Uterus (tissue), 4 donors: ENCODE results near the gene DIP2A. TPM values are rescaled to one million over a fixed set of nuclear protein-coding genes. Genes with fewer than 3 reads are reported as not detected.

Experiments used
- DNase-seq, 2 donors: peaks; one replicate each; pipeline ENCODE4 v3.0.0-alpha.2; 2019 to 2020
- H3K27ac ChIP-seq, 2 donors: fragments of 200-600 bp; sonication (generic); 1 replicate in 1 of 2; 2 replicates in 1 of 2; pipeline ENCODE4 v1.5.1; 2016 to 2018
- H3K27me3 ChIP-seq, 2 donors: fragments of 200-600 bp; sonication (generic); one replicate each; pipeline ENCODE4 v1.5.1; 2018 to 2019; ENCODE audit warnings: control low read depth in 1 of 2
- H3K36me3 ChIP-seq, 2 donors: fragments of 200-600 bp; sonication (generic); one replicate each; pipeline ENCODE4 v1.5.1; 2019; ENCODE audit warnings: control low read depth in 1 of 2
- H3K4me1 ChIP-seq, 2 donors: fragments of 200-600 bp; sonication (generic); one replicate each; pipeline ENCODE4 v1.5.1; 2018 to 2019; ENCODE audit warnings: control low read depth in 1 of 2
- H3K4me3 ChIP-seq, 2 donors: fragments of 200-600 bp; sonication (generic); 1 replicate in 1 of 2; 2 replicates in 1 of 2; pipeline ENCODE4 v1.5.1; 2018 to 2019; ENCODE audit warnings: mild to moderate bottlenecking in 1 of 2
- H3K9me3 ChIP-seq, 2 donors: fragments of 200-600 bp; sonication (generic); one replicate each; pipeline ENCODE4 v1.5.1; 2019; ENCODE audit warnings: control low read depth in 1 of 2
- POLR2A ChIP-seq, 2 donors: fragments of 450-650 bp; IDR thresholded peaks; one replicate each; pipeline ENCODE4 v1.6.1; 2016; ENCODE audit warnings: antibody characterized with exemption in 2 of 2, mild to moderate bottlenecking in 1 of 2, moderate library complexity in 1 of 2
- intact Hi-C: fragments of 100-400 bp; cut with DNase I; formaldehyde crosslinking; loops from one replicate; pipeline ENCODE4 v1.15.1; 2023; ENCODE audit warnings: low total_unique reads
- total RNA-seq, 4 donors: library from RNA; depleted of rRNA in 3 of 4; stranded (reverse); fragments of >200 nt in 3 of 4; gene quantifications; one replicate each; pipeline versions ENCODE4 v1.1.0 to v1.2.4, GENCODE V29; 2014 to 2023
- TF ChIP-seq, protein P1 (sequence below), 4 experiments: fragments of 200-600 bp in 2 of 4; fragments of 450-650 bp in 2 of 4; sonication (generic) in 2 of 4; IDR thresholded peaks; one replicate each; pipeline ENCODE4 v1.5.1; 2016 to 2019; ENCODE audit warnings: antibody characterized with exemption in 4 of 4, mild to moderate bottlenecking in 2 of 4, moderate library complexity in 1 of 4
- donor health status: DM: yes; HTN: yes; CAD: no.

The DIP2A gene
- total RNA-seq, 4 donors from 2014 or later, result 51.0 to 56.3 (median 51.6) TPM

- TF ChIP-seq POLR2A (IDR thresholded peaks at IDR 0.05), result no peak
- TF ChIP-seq, protein P1, sequence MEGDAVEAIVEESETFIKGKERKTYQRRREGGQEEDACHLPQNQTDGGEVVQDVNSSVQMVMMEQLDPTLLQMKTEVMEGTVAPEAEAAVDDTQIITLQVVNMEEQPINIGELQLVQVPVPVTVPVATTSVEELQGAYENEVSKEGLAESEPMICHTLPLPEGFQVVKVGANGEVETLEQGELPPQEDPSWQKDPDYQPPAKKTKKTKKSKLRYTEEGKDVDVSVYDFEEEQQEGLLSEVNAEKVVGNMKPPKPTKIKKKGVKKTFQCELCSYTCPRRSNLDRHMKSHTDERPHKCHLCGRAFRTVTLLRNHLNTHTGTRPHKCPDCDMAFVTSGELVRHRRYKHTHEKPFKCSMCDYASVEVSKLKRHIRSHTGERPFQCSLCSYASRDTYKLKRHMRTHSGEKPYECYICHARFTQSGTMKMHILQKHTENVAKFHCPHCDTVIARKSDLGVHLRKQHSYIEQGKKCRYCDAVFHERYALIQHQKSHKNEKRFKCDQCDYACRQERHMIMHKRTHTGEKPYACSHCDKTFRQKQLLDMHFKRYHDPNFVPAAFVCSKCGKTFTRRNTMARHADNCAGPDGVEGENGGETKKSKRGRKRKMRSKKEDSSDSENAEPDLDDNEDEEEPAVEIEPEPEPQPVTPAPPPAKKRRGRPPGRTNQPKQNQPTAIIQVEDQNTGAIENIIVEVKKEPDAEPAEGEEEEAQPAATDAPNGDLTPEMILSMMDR (IDR thresholded peaks at IDR 0.05), result no peak
- H3K36me3 ChIP-seq, result no peaks in the 10 kb centered on the region
Observed at GRCh38 chr21:46423546-46424038, 35.1 kb upstream of the DIP2A start.

GRCh38 chr21:46424039-46424591 lies 34.6 kb upstream of the DIP2A start:
- no peaks in the 10 kb centered on the region for H3K4me1 ChIP-seq
- H3K27ac ChIP-seq, result no peak overlapping the region
- intact Hi-C loops, result no loop called here
- no peaks in the 10 kb centered on the region for H3K9me3 ChIP-seq
- H3K36me3 ChIP-seq, result no peaks in the 10 kb centered on the region
- H3K4me3 ChIP-seq, result no peak overlapping the region
- no peak for TF ChIP-seq POLR2A (IDR thresholded peaks at IDR 0.05)
- no peak for DNase-seq
- H3K27me3 ChIP-seq, result no peaks in the 10 kb centered on the region

More at GRCh38 chr21:46423546-46424038, 35.1 kb upstream of the DIP2A start:
- no peak overlapping the region for H3K27ac ChIP-seq
- DNase-seq, result no peak
- H3K4me1 ChIP-seq, result no peaks in the 10 kb centered on the region
- intact Hi-C loops, result no loop called here
- no peaks in the 10 kb centered on the region for H3K27me3 ChIP-seq
- no peak overlapping the region for H3K4me3 ChIP-seq
- no peaks in the 10 kb centered on the region for H3K9me3 ChIP-seq

DNA sequence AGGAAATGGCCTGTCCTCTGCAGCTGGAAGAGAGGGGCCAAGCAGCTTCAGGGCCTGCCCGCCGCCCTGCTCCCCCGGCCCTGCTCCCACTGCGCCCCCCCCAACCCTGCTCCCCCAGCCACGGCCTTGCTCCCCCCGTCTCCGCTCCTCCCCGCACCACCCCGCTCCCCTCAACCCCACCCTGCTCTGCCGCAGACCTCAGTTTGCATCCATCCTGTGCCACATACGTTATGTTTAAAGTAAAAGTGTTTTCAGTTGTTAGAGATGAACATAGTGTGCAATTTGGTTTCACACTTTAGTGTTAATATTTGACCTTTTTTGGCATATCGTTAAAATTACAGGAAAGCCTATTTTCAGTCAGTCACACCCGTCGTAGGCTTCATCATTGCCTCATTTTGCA lies 34.1 kb upstream of the DIP2A start:
- intact Hi-C loops, result no loop called here
- H3K27ac ChIP-seq, result no peak overlapping the region
- no peaks in the 10 kb centered on the region for H3K36me3 ChIP-seq
- TF ChIP-seq, protein P1 (IDR thresholded peaks at IDR 0.05), result no peak
- TF ChIP-seq POLR2A (IDR thresholded peaks at IDR 0.05), result no peak
- no peak overlapping the region for H3K4me3 ChIP-seq
- DNase-seq, result no peak
- H3K27me3 ChIP-seq, result no peaks in the 10 kb centered on the region
- no peaks in the 10 kb centered on the region for H3K9me3 ChIP-seq
- H3K4me1 ChIP-seq, result no peaks in the 10 kb centered on the region

DNA sequence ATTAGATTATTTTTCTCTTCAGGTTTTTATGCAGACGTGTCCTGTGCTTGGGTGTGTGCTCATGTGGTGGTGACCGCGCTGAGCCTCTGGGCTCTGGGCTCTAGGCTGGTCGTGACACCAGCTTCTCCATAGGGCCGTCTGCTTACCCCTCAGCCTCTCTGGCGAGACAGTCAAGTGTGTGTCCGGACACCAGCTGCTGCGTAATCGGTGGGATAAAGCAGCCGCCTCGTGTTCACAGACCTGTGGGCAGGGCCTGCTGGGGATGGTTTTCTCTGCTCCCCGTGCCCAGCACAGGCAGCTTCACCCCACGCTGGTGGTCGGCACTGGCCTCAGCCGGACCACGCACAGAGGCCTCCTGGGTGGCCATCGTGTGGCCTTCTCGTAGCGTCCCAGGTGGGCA lies 33.6 kb upstream of the DIP2A start:
- Histone ChIP-seq H3K36me3 (no peaks in the 10 kb centered on the region), H3K9me3 (no peaks in the 10 kb centered on the region), H3K27me3 (no peaks in the 10 kb centered on the region), H3K4me1 (no peaks in the 10 kb centered on the region), H3K4me3 (no peak overlapping the region), H3K27ac (no peak overlapping the region)
- DNase-seq, result no peak
- intact Hi-C loops, result no loop called here
- TF ChIP-seq, protein P1 (IDR thresholded peaks at IDR 0.05), result no peak
- TF ChIP-seq POLR2A (IDR thresholded peaks at IDR 0.05), result no peak

DNA sequence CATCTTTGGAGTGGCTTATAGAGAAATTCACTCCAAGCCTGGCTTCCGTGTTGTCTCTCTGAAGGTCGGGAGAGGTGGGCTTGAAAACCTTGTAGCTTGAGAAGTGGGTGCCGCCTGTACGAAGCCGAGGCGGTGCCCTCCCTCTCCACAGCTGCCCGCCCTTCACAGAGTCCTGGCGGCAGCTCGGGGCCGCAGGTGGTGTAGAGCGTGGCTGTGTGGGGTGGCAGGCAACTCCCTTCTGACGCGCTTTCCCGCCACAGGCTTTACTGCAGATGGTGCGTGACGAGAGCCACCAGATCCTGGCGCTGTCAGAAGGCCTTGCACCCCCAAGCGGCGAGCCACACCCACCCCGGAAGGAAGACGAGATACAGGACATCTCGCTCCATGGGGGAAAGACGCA lies 33.1 kb upstream of the DIP2A start:
- Histone ChIP-seq H3K27me3 (no peaks in the 10 kb centered on the region), H3K4me1 (no peaks in the 10 kb centered on the region), H3K4me3 (no peak overlapping the region), H3K9me3 (no peaks in the 10 kb centered on the region), H3K36me3 (no peaks in the 10 kb centered on the region), H3K27ac (no peak overlapping the region)
- DNase-seq, result no peak
- intact Hi-C loops, result no loop called here
- TF ChIP-seq, protein P1 (IDR thresholded peaks at IDR 0.05), result no peak
- TF ChIP-seq POLR2A (IDR thresholded peaks at IDR 0.05), result no peak
